ENCODE results near the gene C4orf46.

C4orf46 gene

DNA sequence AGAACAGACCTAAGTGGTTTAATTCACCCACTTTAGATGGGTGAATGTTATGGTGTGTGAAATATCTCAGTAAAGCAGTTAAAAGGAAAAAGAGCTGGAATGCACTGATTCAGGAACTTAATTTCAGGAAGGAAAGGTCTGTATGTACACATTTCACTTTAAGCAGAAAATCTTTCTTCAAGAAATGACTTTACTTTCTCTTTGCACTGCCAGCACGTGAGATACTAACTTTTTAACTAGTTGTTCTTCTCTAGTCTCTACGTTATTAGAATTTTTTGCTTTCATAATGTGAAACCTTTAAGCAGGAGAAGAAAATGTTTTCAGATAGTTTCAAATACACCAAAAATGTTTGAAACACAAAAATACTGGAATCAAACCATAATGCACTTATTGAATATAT is 18.8 kb downstream of the C4orf46 start:
- no peak for DNase-seq (ENCODE audit: low read depth in 2 of 2)

DNA sequence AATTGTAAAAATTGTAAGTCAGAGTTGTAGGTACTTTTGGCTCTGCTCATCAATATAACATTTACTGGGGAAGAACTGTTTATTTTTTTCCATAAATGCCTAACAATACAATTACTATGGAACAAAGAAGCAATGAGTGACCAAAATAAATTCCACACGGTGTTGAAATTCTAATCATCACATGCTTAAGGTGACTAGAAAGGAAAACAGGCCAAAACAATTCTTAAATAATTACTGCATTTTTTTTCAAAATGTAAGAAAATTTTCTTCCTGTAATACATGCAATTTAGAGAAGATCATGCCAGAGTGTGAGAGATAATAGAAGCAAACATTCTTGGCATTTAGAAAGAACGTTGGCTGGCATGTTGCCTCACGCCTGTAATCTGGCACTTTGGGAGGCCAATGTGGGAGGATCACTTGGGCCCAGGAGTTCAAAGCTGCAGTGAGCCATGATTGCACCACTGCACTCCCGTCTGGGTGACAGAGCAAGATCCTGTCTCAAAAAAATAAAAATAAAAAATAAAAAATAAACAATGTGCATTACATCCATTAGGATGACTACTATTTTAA is 22.5 kb downstream of the C4orf46 start:
- DNase-seq (ENCODE audit: low read depth in 2 of 2): no peak

DNA sequence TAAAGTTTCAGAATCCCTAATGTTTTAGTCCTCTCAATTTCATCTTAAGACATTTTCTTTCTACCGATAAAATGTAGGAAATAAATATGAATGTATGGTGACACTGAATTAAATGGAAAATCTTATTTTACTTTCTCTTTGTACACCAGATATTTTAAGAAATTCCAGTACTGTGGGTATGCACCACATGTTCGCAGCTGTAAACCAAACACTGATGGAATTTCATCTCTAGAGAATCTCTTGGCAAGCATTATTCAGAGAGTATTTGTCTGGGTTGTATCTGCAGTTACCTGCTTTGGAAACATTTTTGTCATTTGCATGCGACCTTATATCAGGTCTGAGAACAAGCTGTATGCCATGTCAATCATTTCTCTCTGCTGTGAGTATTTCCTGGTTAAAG is 26.9 kb downstream of the C4orf46 start:
- DNase-seq (ENCODE audit: low read depth in 2 of 2): no peak

DNA sequence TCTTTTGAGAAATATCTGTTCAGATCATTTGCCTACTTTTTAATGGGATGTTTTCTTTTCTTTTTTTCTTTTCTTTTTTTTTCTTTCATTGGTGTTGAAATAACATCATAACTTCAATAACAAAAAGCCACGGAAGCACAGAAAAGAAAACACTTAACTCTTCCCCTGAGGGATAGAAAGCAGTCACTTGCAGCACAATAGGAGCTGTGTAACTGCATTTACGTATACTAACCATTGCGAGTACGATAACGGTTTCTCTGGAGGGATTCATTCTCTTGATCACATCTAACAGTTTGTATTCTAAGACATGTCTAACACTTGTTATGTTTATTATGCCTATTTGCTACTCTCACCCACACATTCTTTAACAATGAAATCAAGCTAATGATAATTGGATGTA is 27.3 kb downstream of the C4orf46 start:
- DNase-seq (ENCODE audit: low read depth in 2 of 2): no peak

DNA sequence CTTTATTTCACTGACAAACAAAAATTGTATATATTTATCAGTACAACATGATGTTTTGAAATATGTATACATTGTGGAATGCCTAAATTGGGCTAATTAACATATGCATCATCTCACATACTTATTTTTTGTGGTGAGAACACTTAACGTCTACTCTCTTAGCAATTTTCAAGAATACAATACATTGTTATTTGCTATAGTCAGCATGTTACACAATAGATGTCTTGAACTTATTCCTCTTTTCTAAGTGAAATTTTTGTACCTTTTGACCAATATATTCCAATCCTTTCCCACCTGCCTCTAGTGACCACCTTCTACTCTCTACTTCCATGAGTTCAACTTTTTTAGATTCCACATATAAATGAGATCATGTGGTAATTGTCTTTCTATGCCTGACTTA is 35.1 kb downstream of the C4orf46 start:
- DNase-seq (ENCODE audit: low read depth in 2 of 2): no peak

DNA sequence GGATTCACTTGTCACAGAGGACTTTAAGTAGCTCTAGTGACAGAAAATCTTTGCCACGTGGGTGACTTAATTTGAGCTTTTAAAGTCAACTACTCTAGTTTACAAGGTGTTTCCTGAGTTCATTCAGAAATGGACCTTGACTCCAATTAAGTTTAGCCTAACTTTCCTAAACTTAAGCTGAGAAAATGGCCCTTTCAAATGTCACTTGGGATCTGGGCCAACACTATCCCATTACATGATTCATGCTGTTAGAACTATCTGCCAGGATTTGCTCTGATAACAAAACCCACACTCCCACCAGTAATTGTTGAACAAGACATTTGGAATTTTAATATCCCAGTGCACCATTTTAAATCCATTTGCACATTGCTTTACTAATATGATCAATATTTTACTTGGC is 40.8 kb downstream of the C4orf46 start:
- no peak for DNase-seq (ENCODE audit: low read depth in 2 of 2)

DNA sequence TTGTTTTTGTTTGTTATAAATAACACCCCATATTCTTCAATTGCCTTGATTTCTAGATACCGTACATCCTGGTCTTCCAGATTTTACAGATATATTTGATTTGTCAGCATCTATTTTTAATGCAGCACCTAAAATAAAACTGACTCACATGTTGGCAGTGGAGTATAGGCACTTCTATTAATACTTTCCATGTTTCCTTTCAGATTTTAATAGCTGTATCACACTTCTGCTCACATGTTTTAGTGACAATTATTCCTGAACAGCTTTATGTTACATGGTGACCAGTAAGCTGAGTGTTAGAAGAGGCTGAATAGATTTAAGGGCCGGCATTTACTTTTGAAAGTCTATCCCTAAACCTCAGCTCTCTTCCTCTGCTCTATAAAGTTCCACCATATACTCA is 46.1 kb downstream of the C4orf46 start:
- no peak for DNase-seq (ENCODE audit: low read depth in 2 of 2)

DNA sequence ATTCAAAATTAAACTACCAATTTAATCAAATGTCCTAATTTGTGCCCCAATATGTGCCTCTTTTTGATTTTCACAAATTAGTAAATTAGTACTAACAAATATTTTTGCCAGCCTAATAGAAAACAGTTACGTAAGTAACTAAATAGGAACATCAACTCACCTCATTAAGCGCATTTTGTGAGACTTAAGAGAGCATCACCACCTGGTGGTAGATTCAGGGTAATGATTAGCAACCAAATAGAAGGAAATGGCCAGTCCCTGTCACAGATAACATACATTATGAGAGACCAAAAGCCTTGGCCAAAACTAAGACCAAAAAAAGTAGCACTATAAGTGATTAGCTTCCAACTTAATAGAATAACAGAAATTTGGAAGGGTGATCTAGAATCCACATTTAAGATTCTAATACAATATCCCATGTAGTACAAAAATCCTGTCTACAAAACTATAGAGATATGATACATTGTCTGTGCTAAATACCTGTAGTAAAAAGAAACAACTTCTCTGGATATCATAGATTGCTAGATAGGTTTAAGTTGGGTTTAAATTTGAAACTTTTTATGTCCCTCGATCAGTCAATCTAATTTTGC is 46.7 kb downstream of the C4orf46 start:
- DNase-seq (ENCODE audit: low read depth in 2 of 2): no peak

DNA sequence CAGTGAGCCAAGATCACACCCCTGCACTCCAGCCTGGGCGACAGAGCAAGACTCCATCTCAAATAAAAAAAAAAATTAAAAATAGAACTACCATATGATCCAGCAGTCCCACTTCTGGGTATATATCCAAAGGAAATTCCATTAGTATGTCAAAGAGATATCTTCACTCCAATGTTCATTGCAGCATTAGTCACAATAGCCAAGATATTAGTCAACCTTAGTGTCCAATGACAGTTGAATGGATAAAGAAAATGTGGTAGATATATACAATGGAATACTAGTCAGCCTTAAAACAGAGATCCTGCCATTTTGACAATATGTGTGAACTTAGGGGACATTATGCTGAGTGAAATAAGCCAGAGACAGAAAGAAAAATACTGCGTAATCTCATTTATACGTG is 49.4 kb downstream of the C4orf46 start:
- DNase-seq (ENCODE audit: low read depth in 2 of 2): no peak

DNA sequence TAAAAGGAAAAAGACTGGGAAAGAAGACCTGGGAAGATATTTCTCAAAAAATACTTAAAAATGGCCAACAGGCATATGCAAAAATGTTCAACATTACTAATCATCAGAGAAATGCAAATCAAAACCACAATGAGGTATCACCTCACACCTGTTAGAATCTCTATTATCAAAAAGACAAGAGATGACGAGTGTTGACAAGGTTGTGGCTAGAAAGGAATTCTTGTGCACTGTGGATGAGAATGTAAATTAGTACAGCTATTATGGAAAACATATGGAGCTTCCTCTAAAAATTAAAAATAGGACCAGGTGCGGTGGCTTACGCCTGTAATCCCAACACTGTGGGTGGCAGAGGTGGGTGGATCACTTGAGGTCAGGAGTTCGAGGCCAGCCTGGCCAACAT is 50.0 kb downstream of the C4orf46 start:
- DNase-seq (ENCODE audit: low read depth in 2 of 2): no peak

DNA sequence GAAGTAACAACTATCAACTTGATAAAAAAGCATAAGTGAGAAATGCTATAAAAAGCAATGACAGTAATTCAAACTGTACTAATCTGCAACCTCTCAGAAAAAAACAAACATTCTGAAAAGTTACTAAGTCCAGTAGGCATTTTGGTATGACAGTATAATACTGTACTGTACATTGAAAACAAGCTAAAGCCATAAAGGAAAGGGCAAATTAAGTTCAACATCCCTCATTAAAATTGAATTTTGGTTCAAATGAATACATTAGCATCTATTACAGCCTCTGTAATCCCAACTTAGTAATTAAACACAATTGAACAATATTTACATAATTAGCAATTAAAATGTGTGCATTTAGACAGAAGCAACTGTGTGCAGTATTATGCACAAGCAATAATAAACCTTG is 53.7 kb downstream of the C4orf46 start:
- no peak for DNase-seq (ENCODE audit: low read depth in 2 of 2)

Measured in stimulated activated CD8-positive, alpha-beta memory T cell treated with anti-CD3 and anti-CD28 coated beads, Interleukin-7, amount 100 ng/mL, for 4 hours (primary cell).